Mammary epithelial cell (primary cell): ENCODE results near the gene APOO.
"Not testable (repeated sequence)": the region's sequence is repeated elsewhere in the genome, so short reads cannot be mapped to it uniquely, and the experiment has no call there.

ENCODE experiments used
- CTCF ChIP-seq, 2 donors: IDR thresholded peaks in 1 of 2; conservative IDR thresholded peaks in 1 of 2; 2 replicates each; pipeline ENCODE4 v1.5.1; 2011 to 2012; ENCODE audit warnings: inconsistent platforms in 2 of 2, low read length in 2 of 2, mild to moderate bottlenecking in 2 of 2, control low read depth in 1 of 2, low read depth in 1 of 2; ENCODE audit not compliant: insufficient read depth in 1 of 2; ENCODE audit errors: extremely low read depth in 1 of 2
- EZH2 ChIP-seq: IDR thresholded peaks from 2 replicates; pipeline ENCODE4 v1.6.1; 2012; ENCODE audit warnings: low read length, inconsistent platforms, borderline replicate concordance

GRCh38 chrX:23896539-23896938 lies 11.2 kb downstream of the APOO start:
- not testable (repeated sequence) for TF ChIP-seq CTCF (conservative IDR thresholded peaks at IDR 0.05 in 1 of 2, IDR thresholded peaks at IDR 0.05 in 1 of 2; ENCODE audit: extremely low read depth in 1 of 2, insufficient read depth in 1 of 2, low read depth in 1 of 2, low read length in 2 of 2); EZH2
